GM18873 (cell line): ENCODE data around the gene CLEC4E.
"Not testable (repeated sequence)": the region's sequence is repeated elsewhere in the genome, so short reads cannot be mapped to it uniquely, and the experiment has no call there.

ENCODE experiments used
- ATAC-seq: cut with Tn5 transposase; IDR thresholded peaks from one replicate; pipeline ENCODE4 v1.9.1; 2021; ENCODE audit warnings: mild to moderate bottlenecking, moderate library complexity, moderate number of reproducible peaks; ENCODE audit not compliant: unreplicated experiment, low FRiP score

Gene CLEC4E

GRCh38 chr12:8544295-8544694, 3.6 kb upstream of the CLEC4E start:
- peak; percentile 64 for ATAC-seq

- ATAC-seq = no peak
Observed at GRCh38 chr12:8541562-8541961, 857 bp upstream of the CLEC4E start.

DNA sequence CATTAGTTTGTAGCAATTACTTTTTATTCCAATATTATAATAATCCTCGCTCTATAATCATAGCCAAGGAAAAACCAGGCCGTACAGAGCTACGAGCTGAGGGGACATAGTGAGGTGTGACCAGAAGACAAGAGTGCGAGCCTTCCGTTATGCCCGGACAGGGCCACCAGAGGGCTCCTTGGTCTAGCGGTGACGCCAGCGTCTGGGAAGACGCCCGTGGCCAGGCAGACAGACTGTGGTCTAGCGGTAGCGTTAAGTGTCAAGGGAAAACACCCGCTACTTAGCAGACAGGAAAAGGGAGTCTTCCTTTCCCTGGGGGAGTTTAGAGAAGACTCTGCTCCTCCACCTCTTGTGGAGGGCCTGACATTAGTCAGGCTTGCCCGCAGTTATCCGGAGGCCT, 2.9 kb downstream of the CLEC4E start:
- ATAC-seq = not testable (repeated sequence)

GRCh38 chr12:8532045-8532444, 8.7 kb downstream of the CLEC4E start:
- ATAC-seq = no peak

GRCh38 chr12:8527250-8528130, 13.2 kb downstream of the CLEC4E start:
- ATAC-seq = no peak

DNA sequence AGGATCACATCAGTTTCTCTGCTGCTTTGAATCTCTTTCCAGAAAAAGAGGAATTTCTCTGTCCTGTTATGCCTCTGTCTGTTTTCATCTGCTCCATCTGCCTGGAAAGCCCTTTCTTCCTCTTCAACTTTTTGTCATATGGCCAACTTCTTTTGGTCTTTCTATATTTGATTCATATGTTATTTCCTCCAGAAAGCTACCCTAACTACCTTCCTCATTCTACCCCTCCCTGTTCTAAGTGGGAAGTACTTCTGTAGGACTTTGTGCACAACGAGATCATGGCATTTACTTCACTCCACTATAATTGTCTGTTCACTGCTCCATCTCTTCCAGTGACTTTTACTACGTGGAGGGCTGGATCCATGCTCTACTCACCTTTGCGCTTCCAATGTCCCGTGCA, 21.5 kb downstream of the CLEC4E start:
- ATAC-seq = no peak

- ATAC-seq = no peak
Observed at GRCh38 chr12:8517971-8518370, 22.7 kb downstream of the CLEC4E start.

DNA sequence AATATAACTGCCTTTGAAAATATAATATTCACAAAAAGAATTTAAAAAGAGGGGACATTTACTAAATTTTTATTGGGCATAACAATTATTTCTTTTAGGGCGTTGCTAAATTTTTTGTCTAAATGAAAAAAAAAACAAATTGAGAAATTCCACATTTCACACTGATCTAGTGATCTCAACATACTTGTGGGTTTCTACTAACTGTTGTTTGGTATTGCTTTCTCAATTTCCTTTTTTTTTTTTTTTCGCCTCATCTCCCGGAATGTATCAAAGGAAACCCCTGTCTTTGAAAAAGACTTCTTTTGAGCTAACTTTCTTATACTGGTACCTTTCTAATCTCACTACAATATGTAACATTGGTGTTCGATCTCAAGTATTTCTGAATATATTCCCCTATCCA, 27.4 kb downstream of the CLEC4E start, which contains the start of gene CLEC4D:
TSS of gene CLEC4D (plus strand) at position 248 of the 400 bp plus-strand sequence. CDS start 230 bp downstream, outside the sequence.
- no peak for ATAC-seq

- no peak for ATAC-seq
Observed at GRCh38 chr12:8508910-8509841, 31.5 kb downstream of the CLEC4E start.

GRCh38 chr12:8508223-8508622, 32.5 kb downstream of the CLEC4E start:
- no peak for ATAC-seq

GRCh38 chr12:8507596-8507995, 33.1 kb downstream of the CLEC4E start:
- ATAC-seq = no peak

- no peak for ATAC-seq
Observed at GRCh38 chr12:8504351-8504750, 36.4 kb downstream of the CLEC4E start.

GRCh38 chr12:8501720-8502119, 39.0 kb downstream of the CLEC4E start:
- no peak for ATAC-seq

- no peak for ATAC-seq
Observed at GRCh38 chr12:8499616-8500015, 41.1 kb downstream of the CLEC4E start.

- ATAC-seq = not testable (repeated sequence)
Observed at GRCh38 chr12:8496074-8496473, 44.6 kb downstream of the CLEC4E start.

- ATAC-seq = not testable (repeated sequence)
Observed at GRCh38 chr12:8495671-8496070, 45.0 kb downstream of the CLEC4E start.

GRCh38 chr12:8493084-8493483, 47.6 kb downstream of the CLEC4E start:
- ATAC-seq = peak; percentile 97

- no peak for ATAC-seq
Observed at GRCh38 chr12:8491646-8492530, 48.8 kb downstream of the CLEC4E start.
